HG03135 (cell line): ENCODE measurements around the gene CIRBP.

Source experiments
- ATAC-seq: cut with Tn5 transposase; IDR thresholded peaks from one replicate; pipeline ENCODE4 v1.9.1; 2021; ENCODE audit warnings: mild to moderate bottlenecking, moderate library complexity; ENCODE audit not compliant: unreplicated experiment

CIRBP gene

GRCh38 chr19:1269065-1269477 is at the start of gene CIRBP:
TSS of gene CIRBP (plus strand) at chr19:1269332. CDS start at chr19:1270934, 1,602 bp downstream.
- peak; percentile 47 for ATAC-seq

GRCh38 chr19:1219786-1220476 is 49.2 kb upstream of the CIRBP start:
- ATAC-seq, result no peak

- no peak for ATAC-seq
Measured at GRCh38 chr19:1220477-1220930, 48.6 kb upstream of the CIRBP start.

GRCh38 chr19:1220976-1221903 is 47.9 kb upstream of the CIRBP start:
- no peak for ATAC-seq

GRCh38 chr19:1221904-1222255 is 47.3 kb upstream of the CIRBP start:
- ATAC-seq, result no peak

GRCh38 chr19:1222394-1222793 is 46.7 kb upstream of the CIRBP start:
- no peak for ATAC-seq

GRCh38 chr19:1223018-1223855 is 45.9 kb upstream of the CIRBP start:
- ATAC-seq, result no peak

GRCh38 chr19:1224047-1224825 is 44.9 kb upstream of the CIRBP start:
- no peak for ATAC-seq

GRCh38 chr19:1224847-1225246 is 44.3 kb upstream of the CIRBP start:
- no peak for ATAC-seq

GRCh38 chr19:1225440-1226226 is 43.5 kb upstream of the CIRBP start:
- no peak for ATAC-seq

GRCh38 chr19:1226227-1226518 is 43.0 kb upstream of the CIRBP start:
- no peak for ATAC-seq

GRCh38 chr19:1226522-1227303 is 42.4 kb upstream of the CIRBP start:
- no peak for ATAC-seq

- ATAC-seq, result no peak
Measured at GRCh38 chr19:1227304-1228054, 41.7 kb upstream of the CIRBP start.

- no peak for ATAC-seq
Measured at GRCh38 chr19:1228161-1228957, 40.8 kb upstream of the CIRBP start.

GRCh38 chr19:1229056-1229923 is 39.8 kb upstream of the CIRBP start:
- ATAC-seq, result no peak

GRCh38 chr19:1229924-1230782 is 39.0 kb upstream of the CIRBP start:
- ATAC-seq, result no peak
